Measurements from ENCODE around the gene LIF. TPM values are rescaled to one million over a fixed set of nuclear protein-coding genes. Genes with fewer than 3 reads are reported as not detected.

The LIF gene
- total RNA-seq, 2 donors from 2014 or later: 0.31 to 0.77 TPM

DNA sequence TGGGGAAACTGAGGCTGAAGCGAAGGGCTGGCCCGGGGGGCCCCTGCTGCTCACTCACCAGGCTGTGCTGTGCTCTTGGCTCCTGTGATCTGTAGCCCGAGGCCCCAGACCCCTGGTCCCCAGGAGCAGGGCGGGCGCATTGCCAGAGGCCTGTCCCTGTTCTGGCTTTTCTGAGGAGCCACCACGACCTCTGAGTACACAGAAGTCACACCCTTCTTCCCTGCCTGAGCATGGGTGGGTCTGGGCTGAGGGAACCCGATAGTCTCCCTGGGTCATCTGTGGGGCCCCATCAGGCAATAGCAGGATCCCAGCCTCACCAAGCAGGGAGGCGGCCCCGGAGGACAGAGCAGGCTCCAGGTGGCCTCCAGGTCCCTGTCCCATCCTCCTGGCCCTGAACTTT is 37.6 kb upstream of the LIF start:
- DNase-seq: no peak
- Histone ChIP-seq H3K9ac (ENCODE audit: extremely low read depth, low read length, poor library complexity, severe bottlenecking) (no peak overlapping the region), H3K36me3 (ENCODE audit: control insufficient read depth, insufficient read depth, low read length) (no peaks in the 10 kb centered on the region), H3K4me3 (ENCODE audit: low read length) (no peak overlapping the region), H3K4me1 (ENCODE audit: control insufficient read depth, insufficient read depth, low read length) (no peaks in the 10 kb centered on the region), H3K9me3 (ENCODE audit: control insufficient read depth, low read length) (no peaks in the 10 kb centered on the region), H3K27ac (ENCODE audit: low read depth, low read length) (no peak overlapping the region), H3K27me3 (ENCODE audit: control insufficient read depth, insufficient read depth, low read length, poor library complexity, severe bottlenecking) (no peaks in the 10 kb centered on the region)
- Mint-ChIP-seq H3K9me3 (no peaks in the 10 kb centered on the region), H3K36me3 (ENCODE audit: low read depth) (no peaks in the 10 kb centered on the region), H3K4me3 (no peak overlapping the region), H3K27me3 (ENCODE audit: insufficient read depth) (no peaks in the 10 kb centered on the region), H3K4me1 (peaks cover 4% of the 10 kb centered on the region), H3K27ac (no peak overlapping the region)
- TF ChIP-seq, protein P1, sequence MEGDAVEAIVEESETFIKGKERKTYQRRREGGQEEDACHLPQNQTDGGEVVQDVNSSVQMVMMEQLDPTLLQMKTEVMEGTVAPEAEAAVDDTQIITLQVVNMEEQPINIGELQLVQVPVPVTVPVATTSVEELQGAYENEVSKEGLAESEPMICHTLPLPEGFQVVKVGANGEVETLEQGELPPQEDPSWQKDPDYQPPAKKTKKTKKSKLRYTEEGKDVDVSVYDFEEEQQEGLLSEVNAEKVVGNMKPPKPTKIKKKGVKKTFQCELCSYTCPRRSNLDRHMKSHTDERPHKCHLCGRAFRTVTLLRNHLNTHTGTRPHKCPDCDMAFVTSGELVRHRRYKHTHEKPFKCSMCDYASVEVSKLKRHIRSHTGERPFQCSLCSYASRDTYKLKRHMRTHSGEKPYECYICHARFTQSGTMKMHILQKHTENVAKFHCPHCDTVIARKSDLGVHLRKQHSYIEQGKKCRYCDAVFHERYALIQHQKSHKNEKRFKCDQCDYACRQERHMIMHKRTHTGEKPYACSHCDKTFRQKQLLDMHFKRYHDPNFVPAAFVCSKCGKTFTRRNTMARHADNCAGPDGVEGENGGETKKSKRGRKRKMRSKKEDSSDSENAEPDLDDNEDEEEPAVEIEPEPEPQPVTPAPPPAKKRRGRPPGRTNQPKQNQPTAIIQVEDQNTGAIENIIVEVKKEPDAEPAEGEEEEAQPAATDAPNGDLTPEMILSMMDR (conservative IDR thresholded peaks at IDR 0.05): no peak
- WGBS, 2 experiments (ENCODE audit: insufficient coverage in 1 of 2, insufficient read length in 1 of 2): 88 to 100% methylated on average over 2 to 9 of the region's 9 CpGs

DNA sequence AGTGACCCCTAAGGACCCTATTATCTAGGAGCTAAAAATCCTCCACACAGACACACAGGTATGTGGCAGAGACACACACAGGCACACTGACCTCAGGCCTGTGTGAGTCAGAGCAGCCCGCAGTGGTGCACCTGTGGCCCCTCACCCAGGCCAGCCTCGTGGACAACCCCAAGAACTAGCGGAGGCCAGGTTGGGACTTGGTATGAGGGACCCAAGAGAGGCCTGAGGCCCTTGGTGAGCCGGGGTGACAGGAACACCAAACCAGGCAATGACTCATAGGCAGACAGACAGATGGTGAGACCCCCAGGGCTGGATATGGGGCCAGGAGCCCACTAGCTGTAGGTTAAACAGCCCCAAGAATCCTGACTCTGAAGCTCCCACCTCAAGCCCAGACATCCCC is 36.8 kb upstream of the LIF start:
- Histone ChIP-seq H3K4me3 (ENCODE audit: low read length) (no peak overlapping the region), H3K27ac (ENCODE audit: low read depth, low read length) (no peak overlapping the region), H3K4me1 (ENCODE audit: control insufficient read depth, insufficient read depth, low read length) (no peaks in the 10 kb centered on the region), H3K36me3 (ENCODE audit: control insufficient read depth, insufficient read depth, low read length) (no peaks in the 10 kb centered on the region), H3K27me3 (ENCODE audit: control insufficient read depth, insufficient read depth, low read length, poor library complexity, severe bottlenecking) (no peaks in the 10 kb centered on the region), H3K9ac (ENCODE audit: extremely low read depth, low read length, poor library complexity, severe bottlenecking) (no peak overlapping the region), H3K9me3 (ENCODE audit: control insufficient read depth, low read length) (no peaks in the 10 kb centered on the region)
- Mint-ChIP-seq H3K36me3 (ENCODE audit: low read depth) (no peaks in the 10 kb centered on the region), H3K4me3 (no peak overlapping the region), H3K27ac (no peak overlapping the region), H3K27me3 (ENCODE audit: insufficient read depth) (no peaks in the 10 kb centered on the region), H3K9me3 (no peaks in the 10 kb centered on the region), H3K4me1 (peaks cover 3% of the 10 kb centered on the region)
- TF ChIP-seq, protein P1 (conservative IDR thresholded peaks at IDR 0.05): no peak
- no peak for DNase-seq
- WGBS, 2 experiments (ENCODE audit: insufficient coverage in 1 of 2, insufficient read length in 1 of 2): 94 to 100% methylated on average over 3 to 4 of the region's 4 CpGs

DNA sequence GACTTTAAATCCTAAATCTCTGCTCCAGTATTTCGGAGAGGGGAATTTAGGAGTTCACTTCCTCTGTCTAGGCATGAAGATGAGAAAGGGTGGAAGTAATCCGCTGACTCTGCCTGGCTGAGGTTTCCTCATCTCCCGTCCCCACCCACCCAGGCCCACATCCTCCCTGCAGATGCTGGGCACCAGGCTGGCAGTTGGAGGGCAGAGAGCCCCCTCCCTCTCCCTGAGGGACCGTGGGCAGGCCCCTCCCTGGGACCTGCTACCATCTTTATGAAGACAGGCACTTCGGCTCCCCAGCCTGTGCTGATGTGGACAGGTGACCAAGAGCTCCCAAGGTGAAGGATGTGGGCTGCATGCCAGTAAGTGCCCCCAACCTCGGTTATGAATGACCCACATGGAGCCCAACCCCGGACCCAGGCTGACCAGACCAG is 36.1 kb upstream of the LIF start:
- H3K27ac Mint-ChIP-seq: no peak overlapping the region
- no peak overlapping the region for H3K27ac ChIP-seq (ENCODE audit: low read depth, low read length)
- no peaks in the 10 kb centered on the region for H3K36me3 ChIP-seq (ENCODE audit: control insufficient read depth, insufficient read depth, low read length)
- no peak for DNase-seq
- no peaks in the 10 kb centered on the region for H3K27me3 ChIP-seq (ENCODE audit: control insufficient read depth, insufficient read depth, low read length, poor library complexity, severe bottlenecking)
- peaks cover 4% of the 10 kb centered on the region for H3K4me1 Mint-ChIP-seq
- no peak overlapping the region for H3K4me3 ChIP-seq (ENCODE audit: low read length)
- no peaks in the 10 kb centered on the region for H3K9me3 ChIP-seq (ENCODE audit: control insufficient read depth, low read length)
- no peaks in the 10 kb centered on the region for H3K27me3 Mint-ChIP-seq (ENCODE audit: insufficient read depth)
- H3K9me3 Mint-ChIP-seq: no peaks in the 10 kb centered on the region
- no peaks in the 10 kb centered on the region for H3K4me1 ChIP-seq (ENCODE audit: control insufficient read depth, insufficient read depth, low read length)
- WGBS, 2 experiments (ENCODE audit: insufficient coverage in 1 of 2, insufficient read length in 1 of 2): 89 to 94% methylated on average over 3 to 7 of the region's 7 CpGs
- H3K9ac ChIP-seq (ENCODE audit: extremely low read depth, low read length, poor library complexity, severe bottlenecking): no peak overlapping the region
- no peak overlapping the region for H3K4me3 Mint-ChIP-seq
- TF ChIP-seq, protein P1 (conservative IDR thresholded peaks at IDR 0.05): no peak
- H3K36me3 Mint-ChIP-seq (ENCODE audit: low read depth): no peaks in the 10 kb centered on the region

All from endodermal cell (in vitro differentiated cells).